Activated CD8-positive, alpha-beta memory T cell treated with anti-CD3 and anti-CD28 coated beads, Interleukin-2, amount 10 ng/mL, durations not matched to agents 7 days and 5 days (primary cell): ENCODE results near the gene TPMT. TPM values are rescaled to one million over a fixed set of nuclear protein-coding genes. Genes with fewer than 3 reads are reported as not detected.

ENCODE experiments used
- ATAC-seq: fragments of 150-1000 bp; cut with Tn5 transposase; one replicate; pipeline ENCODE4 v1.10.0; 2021; ENCODE audit warnings: moderate library complexity
- CTCF ChIA-PET: fragments of 350-600 bp; sonication (Branson Sonifier 250); formaldehyde crosslinking; loops from one replicate; lab custom pipeline; 2021; ENCODE audit warnings: antibody characterized with exemption; lab: Charles Lee
- DNase-seq: peaks from one replicate; pipeline ENCODE4 v3.0.0-alpha.2; 2020
- H3K27ac Mint-ChIP-seq: one replicate; pipeline ENCODE4 v1.8.0; 2021; ENCODE audit warnings: mild to moderate bottlenecking, mixed read lengths
- H3K27me3 Mint-ChIP-seq: one replicate; pipeline ENCODE4 v1.8.0; 2021; ENCODE audit warnings: mixed read lengths
- H3K36me3 Mint-ChIP-seq: one replicate; pipeline ENCODE4 v1.8.0; 2021; ENCODE audit warnings: mild to moderate bottlenecking, mixed read lengths
- H3K4me1 Mint-ChIP-seq: one replicate; pipeline ENCODE4 v1.8.0; 2021; ENCODE audit warnings: mixed read lengths
- H3K4me3 Mint-ChIP-seq: one replicate; pipeline ENCODE4 v1.8.0; 2021; ENCODE audit warnings: mild to moderate bottlenecking, moderate library complexity, mixed read lengths
- H3K9me3 Mint-ChIP-seq: one replicate; pipeline ENCODE4 v1.8.0; 2022; ENCODE audit warnings: low read depth, mixed read lengths
- total RNA-seq, 2 experiments: library from RNA; stranded (reverse); gene quantifications; one replicate each; pipeline ENCODE4 v1.2.3, GENCODE V29; 2021

TPMT gene
- total RNA-seq, 2 experiments from 2014 or later, result 5.6 to 9.5 TPM

DNA sequence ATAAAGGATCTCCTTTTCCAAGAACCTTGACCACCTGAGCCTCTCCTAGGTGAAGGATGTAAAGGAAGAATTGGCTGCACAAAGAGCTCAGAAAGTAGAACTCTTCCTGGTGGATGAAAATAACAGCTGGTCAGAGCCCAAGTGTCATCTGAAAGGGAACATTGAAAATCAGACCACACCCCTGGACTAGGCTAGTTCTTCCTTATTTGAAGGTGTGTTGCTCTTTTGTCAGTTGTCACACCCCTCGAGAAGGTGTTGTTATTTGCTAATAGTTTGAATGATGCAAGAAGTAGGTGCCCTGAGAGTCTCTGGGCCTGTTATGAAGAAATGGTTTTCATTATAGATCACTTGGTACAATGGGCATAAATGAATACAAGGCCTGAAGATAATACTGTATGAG, 63.5 kb downstream of the TPMT start:
- peaks cover 9% of the 10 kb centered on the region for H3K27me3 Mint-ChIP-seq
- no peaks in the 10 kb centered on the region for H3K4me1 Mint-ChIP-seq
- H3K36me3 Mint-ChIP-seq, result no peaks in the 10 kb centered on the region
- no peak for DNase-seq
- H3K4me3 Mint-ChIP-seq, result no peak overlapping the region
- peaks cover 5% of the 10 kb centered on the region for H3K9me3 Mint-ChIP-seq
- CTCF ChIA-PET, result no interaction called here
- no peak overlapping the region for H3K27ac Mint-ChIP-seq
- no peak for ATAC-seq

DNA sequence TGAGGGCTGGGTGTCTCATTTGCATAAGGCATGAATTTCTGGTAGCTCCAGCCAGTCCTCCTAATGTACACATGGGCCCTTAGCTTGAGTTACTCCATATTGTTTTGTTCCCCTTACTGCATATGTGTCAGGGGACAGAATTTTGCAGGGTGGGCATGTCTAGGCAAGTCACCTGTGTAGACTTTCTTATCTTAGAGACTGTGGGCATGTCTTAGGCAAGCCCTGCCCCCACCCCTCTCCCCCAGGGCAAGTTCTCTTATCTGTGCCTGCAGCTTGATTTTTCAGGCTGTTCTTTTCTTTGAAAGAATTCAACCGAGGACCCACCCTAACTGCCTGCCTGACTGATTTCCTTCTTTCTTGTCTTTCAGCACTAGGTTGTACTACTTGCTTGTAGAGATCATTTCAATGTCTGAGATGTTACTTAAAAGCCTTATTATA, 64.5 kb downstream of the TPMT start:
- H3K4me3 Mint-ChIP-seq, result no peak overlapping the region
- CTCF ChIA-PET, result no interaction called here
- no peak for DNase-seq
- H3K27me3 Mint-ChIP-seq, result peaks cover 9% of the 10 kb centered on the region
- H3K27ac Mint-ChIP-seq, result no peak overlapping the region
- peaks cover 5% of the 10 kb centered on the region for H3K9me3 Mint-ChIP-seq
- H3K4me1 Mint-ChIP-seq, result no peaks in the 10 kb centered on the region
- no peak for ATAC-seq
- no peaks in the 10 kb centered on the region for H3K36me3 Mint-ChIP-seq

- no peak for DNase-seq
- Mint-ChIP-seq H3K4me1 (no peaks in the 10 kb centered on the region), H3K36me3 (no peaks in the 10 kb centered on the region), H3K27ac (no peak overlapping the region), H3K27me3 (peaks cover 8% of the 10 kb centered on the region), H3K9me3 (peaks cover 5% of the 10 kb centered on the region), H3K4me3 (no peak overlapping the region)
- ATAC-seq, result no peak
- CTCF ChIA-PET, result no interaction called here
Measured at GRCh38 chr6:18088419-18089296, 66.2 kb downstream of the TPMT start.

GRCh38 chr6:18087396-18088165, 67.3 kb downstream of the TPMT start:
- peaks cover 5% of the 10 kb centered on the region for H3K9me3 Mint-ChIP-seq
- no peak overlapping the region for H3K27ac Mint-ChIP-seq
- H3K4me1 Mint-ChIP-seq, result no peaks in the 10 kb centered on the region
- CTCF ChIA-PET, result interaction anchor here (0.7 kb wide), 1 partner anchor 119 kb away, joined by 3 read pairs; no protein-coding TSS in a partner anchor
- no peaks in the 10 kb centered on the region for H3K36me3 Mint-ChIP-seq
- DNase-seq (no peak), ATAC-seq (no peak)
- no peak overlapping the region for H3K4me3 Mint-ChIP-seq
- H3K27me3 Mint-ChIP-seq, result peaks cover 10% of the 10 kb centered on the region

GRCh38 chr6:18081025-18081668, 73.7 kb downstream of the TPMT start:
- Mint-ChIP-seq H3K27ac (no peak overlapping the region), H3K4me1 (no peaks in the 10 kb centered on the region), H3K36me3 (no peaks in the 10 kb centered on the region), H3K4me3 (no peak overlapping the region), H3K9me3 (peaks cover 2% of the 10 kb centered on the region), H3K27me3 (peaks cover 15% of the 10 kb centered on the region)
- CTCF ChIA-PET, result no interaction called here
- DNase-seq (no peak), ATAC-seq (no peak)

GRCh38 chr6:18080544-18080943, 74.3 kb downstream of the TPMT start:
- Mint-ChIP-seq H3K4me1 (no peaks in the 10 kb centered on the region), H3K9me3 (peaks cover 6% of the 10 kb centered on the region)
- no peak for ATAC-seq

GRCh38 chr6:18078866-18079265, 76.0 kb downstream of the TPMT start:
- Mint-ChIP-seq H3K9me3 (peaks cover 6% of the 10 kb centered on the region), H3K4me1 (no peaks in the 10 kb centered on the region), H3K27ac (no peak overlapping the region), H3K36me3 (no peaks in the 10 kb centered on the region), H3K4me3 (no peak overlapping the region), H3K27me3 (peaks cover 12% of the 10 kb centered on the region)
- DNase-seq (no peak), ATAC-seq (no peak)
- CTCF ChIA-PET, result no interaction called here

More at GRCh38 chr6:18080544-18080943, 74.3 kb downstream of the TPMT start:
- peaks cover 15% of the 10 kb centered on the region for H3K27me3 Mint-ChIP-seq
- H3K4me3 Mint-ChIP-seq, result no peak overlapping the region
- DNase-seq, result no peak
- H3K27ac Mint-ChIP-seq, result no peak overlapping the region
- no peaks in the 10 kb centered on the region for H3K36me3 Mint-ChIP-seq
- CTCF ChIA-PET, result no interaction called here

Other genes starting within 250 kb of the TPMT start
- gene KIF13A, start 167.4 kb downstream of the TPMT start, total RNA-seq, result under 1 TPM in 1 of 2 experiments, not detected in 1; 0.05 TPM
- under 1 TPM in 1 of 2 experiments, not detected in 1; 0.30 TPM for gene NHLRC1, start 32.4 kb downstream of the TPMT start, total RNA-seq
- gene KDM1B, start 345 bp upstream of the TPMT start, total RNA-seq, result 10 to 100 TPM in 1 of 2 experiments, 1 to 10 TPM in 1; 8.6 to 10.4 TPM
- gene DEK, start 109.5 kb upstream of the TPMT start, total RNA-seq, result 100 to 1,000 TPM; 209 to 218 TPM
- gene RNF144B, start 232.3 kb upstream of the TPMT start, total RNA-seq, result 1 to 10 TPM in 1 of 2 experiments, under 1 TPM in 1; 0.23 to 1.6 TPM